HG03565 (cell line): ENCODE results near the gene KLHL22.
"Not testable (repeated sequence)": the region's sequence is repeated elsewhere in the genome, so short reads cannot be mapped to it uniquely, and the experiment has no call there.

Experiments used
- ATAC-seq: cut with Tn5 transposase; IDR thresholded peaks from one replicate; pipeline ENCODE4 v1.9.1; 2021; ENCODE audit warnings: mild to moderate bottlenecking, moderate library complexity; ENCODE audit not compliant: unreplicated experiment

Gene KLHL22

DNA sequence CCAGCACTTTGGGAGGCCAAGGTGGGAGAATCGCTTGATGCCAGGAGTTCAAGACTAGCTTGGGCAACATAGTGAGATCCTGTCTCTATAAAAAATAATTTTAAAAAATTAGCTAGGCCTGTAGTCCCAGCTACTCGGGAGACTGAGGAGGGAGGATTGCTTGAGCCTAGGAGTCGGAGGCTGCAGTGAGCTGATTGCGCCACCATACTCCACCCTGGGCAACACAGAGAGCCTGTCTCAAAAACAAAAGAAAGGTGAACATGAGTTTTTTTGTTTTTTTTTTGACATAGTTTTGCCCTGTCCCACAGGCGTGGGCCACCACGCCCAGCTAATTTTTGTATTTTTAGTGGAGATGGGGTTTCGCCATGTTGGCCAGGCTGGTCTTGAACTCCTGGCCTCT, 29.5 kb upstream of the KLHL22 start:
- no peak for ATAC-seq

DNA sequence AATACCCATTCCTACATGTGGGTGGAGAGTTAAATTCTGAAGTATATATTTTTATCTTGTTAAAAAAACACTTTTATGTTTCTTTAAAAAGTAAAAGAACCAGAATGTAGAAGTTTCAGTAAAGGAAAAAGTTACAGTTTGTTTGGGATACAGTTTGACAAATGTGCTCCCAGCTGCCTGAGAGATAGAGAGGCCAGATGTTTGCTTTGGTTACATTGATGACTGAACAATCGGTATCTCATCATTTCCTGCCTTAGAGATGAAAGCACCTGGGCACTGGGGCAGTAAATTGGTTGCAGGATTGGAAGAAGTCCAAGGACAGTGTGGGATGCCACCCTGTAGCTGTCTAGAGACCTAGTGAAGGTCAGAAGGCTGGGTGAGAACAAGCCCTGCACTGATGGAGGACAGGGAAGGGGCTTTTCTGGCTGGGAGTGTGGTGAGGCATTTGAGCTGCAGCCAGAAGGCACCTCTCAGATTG, 28.4 kb upstream of the KLHL22 start:
- no peak for ATAC-seq

GRCh38 chr22:20523086-20523983, 27.7 kb upstream of the KLHL22 start:
- ATAC-seq = no peak

- no peak for ATAC-seq
Observed at GRCh38 chr22:20522134-20523004, 26.8 kb upstream of the KLHL22 start.

DNA sequence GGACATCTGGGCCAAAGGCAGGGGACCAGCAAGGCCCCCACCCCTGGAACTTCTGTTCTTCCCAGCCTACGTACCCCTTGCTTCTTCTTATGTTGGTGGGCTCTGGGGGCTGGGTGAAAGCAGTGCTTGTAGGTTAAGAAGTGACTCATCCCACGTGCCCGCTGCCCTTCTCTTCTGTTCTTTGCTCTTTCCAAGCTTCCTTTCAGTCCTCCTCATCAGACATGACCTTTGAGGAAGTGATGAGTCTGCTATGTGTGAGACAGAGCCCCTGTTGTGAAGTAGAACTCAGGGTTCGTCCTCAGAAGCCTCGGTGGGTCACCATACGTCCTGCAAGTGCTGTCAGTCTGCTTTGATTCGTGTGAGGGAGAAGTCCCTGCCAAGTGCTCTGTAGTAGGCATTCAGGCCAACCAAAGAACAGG, 24.5 kb upstream of the KLHL22 start:
- no peak for ATAC-seq

DNA sequence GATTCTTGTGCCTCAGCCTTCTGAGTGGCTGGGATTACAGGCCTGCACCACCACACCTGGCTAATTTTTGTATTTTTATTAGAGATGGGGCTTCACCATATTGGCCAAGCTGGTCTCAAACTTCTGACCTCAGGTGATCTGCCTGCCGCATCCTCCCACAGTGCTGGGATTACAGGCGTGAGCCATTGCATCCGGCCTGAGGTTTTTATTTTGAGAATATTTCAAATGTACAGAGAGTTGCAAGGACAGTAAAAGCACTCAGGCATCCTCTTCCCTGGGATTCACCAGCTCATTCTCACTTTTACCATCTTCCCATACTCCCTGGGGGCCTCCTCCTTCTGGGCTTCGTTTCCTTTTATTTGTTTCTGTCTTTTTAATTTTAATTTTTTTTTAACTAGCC, 24.0 kb upstream of the KLHL22 start:
- ATAC-seq = no peak

GRCh38 chr22:20517841-20518592, 22.4 kb upstream of the KLHL22 start:
- no peak for ATAC-seq

GRCh38 chr22:20517422-20517821, 21.8 kb upstream of the KLHL22 start:
- ATAC-seq = no peak

GRCh38 chr22:20516399-20516798, 20.8 kb upstream of the KLHL22 start:
- ATAC-seq = no peak

DNA sequence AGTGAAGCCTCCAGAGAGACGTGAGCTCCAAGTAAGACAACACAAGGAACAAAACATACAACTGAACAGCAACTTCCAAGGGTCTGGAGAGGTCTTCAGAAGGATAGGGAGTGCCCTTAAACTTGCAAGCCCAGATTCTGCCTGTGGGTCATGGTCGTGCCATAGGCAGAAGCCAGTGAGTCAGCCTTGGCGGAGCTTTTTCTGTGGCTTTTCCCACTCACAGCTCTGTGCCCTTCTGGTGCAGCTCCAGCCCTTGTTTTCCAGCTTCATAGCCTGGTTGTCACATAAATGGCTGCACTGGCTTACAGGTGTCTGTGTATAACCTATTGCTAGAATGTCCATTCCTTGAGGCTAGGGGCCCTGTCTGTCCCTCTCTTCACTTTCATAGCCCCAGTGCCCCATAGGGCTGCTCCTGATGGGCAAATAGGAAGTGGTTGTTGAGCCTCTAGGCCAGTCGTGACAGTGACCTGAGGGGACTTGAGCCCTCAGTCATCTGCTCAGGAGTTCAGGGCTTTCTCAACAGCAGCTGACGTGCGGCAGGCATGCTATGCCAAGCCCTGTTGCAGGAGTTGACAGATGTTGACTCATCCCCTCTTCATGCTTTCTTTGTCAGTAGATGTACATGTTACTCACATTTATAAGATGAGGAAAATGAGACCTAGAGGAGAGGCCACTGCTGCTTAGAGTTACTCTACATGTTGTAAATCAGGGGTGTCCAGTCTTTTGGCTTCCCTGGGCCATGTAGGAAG, 19.2 kb upstream of the KLHL22 start:
- ATAC-seq = no peak

GRCh38 chr22:20511578-20512229, 16.1 kb upstream of the KLHL22 start:
- ATAC-seq = no peak

GRCh38 chr22:20510811-20511577, 15.4 kb upstream of the KLHL22 start:
- ATAC-seq = no peak

DNA sequence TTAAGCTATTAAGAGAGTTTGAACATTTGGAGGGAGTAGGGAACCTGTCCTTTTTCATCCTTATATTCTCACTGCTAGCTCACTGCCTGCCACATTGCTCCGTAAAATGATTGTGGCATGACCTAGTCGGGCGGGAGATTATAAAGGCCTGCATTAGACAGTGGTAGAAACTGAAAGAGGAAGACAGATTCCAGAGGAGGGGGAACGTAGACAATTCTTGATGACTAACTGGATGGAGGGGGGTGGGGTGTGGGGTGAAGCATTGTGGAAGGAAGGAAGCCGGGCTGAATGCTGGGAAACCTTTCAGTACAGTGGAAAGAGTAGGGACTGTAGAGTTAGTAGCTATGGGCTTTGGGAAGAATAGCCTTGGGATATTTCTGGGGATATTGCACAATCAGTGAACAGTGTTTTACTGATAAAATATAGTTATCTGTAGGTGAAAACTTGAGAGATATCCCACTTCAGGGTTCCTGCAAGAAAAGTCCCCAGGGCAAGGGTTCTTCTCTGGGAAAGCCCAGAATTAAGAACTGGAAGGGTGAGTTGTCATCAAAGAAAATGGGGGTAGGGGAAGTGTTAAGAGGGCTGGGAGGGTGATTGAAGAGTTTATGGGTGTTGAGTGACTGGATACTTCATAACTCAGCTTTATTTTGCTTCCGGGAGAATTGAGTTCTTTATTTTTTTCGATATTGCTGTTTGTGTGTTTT, 13.9 kb upstream of the KLHL22 start:
- no peak for ATAC-seq

DNA sequence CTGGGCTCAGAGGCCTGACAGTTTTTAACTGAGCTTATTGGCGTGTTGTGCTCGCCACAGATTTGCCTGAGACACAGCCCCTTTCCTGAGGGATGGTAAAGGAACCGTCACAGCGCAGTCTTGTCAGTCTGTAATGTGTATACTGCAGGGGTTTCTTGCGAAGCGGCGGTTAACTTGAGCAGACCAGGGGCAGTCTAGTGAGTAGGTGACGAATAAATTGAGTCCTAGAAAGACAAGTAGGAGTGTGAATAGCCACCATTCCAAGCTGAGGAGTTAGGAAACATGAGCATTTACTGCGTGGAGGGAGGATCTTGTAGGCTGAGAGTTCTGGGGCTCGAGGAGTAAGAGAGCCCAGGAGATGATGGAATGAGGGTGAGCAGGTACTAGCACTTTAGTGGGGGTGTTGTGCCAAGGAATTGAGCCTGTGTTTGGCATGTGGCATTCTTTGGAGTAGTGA, 13.2 kb upstream of the KLHL22 start:
- ATAC-seq = no peak

DNA sequence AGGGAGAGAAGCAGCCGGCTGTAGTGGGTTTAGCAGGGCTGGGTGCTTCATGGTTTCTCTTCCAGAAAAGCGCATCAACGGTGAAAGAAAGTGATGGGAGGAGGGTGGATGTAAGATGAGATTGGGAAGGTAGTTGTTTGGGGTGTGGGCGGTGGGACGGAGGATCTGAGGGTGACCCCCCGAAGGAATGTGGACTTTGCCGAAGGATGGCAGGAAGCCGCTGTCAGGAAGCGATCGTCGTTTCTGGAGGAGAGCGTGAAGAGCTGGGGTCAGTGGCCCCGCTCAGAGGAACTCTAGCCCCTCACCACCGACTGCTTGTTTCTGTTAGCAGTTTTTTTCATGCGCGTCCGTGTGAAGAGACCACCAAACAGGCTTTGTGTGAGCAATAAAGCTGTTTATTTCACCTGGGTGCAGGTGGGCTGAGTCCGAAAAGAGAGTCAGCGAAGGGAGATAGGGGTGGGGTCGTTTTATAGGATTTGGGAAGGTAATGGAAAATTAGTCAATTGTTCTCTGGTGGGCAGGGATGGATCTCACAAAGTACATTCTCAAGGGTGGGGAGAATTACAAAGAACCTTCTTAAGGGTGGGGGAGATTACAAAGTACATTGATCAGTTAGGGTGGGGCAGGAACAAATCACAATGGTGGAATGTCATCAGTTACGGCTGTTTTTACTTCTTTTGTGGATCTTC, 12.6 kb upstream of the KLHL22 start:
- not testable (repeated sequence) for ATAC-seq

GRCh38 chr22:20507253-20508066, 11.9 kb upstream of the KLHL22 start, which contains the start of gene MED15:
TSS of gene MED15 (plus strand) at chr22:20507610. CDS start at chr22:20507679, 69 bp downstream.
- ATAC-seq = peak; percentile 68
